Mammary epithelial cell (primary cell): Measurements from ENCODE around the gene KNG1.

Experiments
- EZH2 ChIP-seq: IDR thresholded peaks from 2 replicates; pipeline ENCODE4 v1.6.1; 2012; ENCODE audit warnings: low read length, inconsistent platforms, borderline replicate concordance
- TF ChIP-seq, protein P1 (sequence below), 2 donors: IDR thresholded peaks in 1 of 2; conservative IDR thresholded peaks in 1 of 2; 2 replicates each; pipeline ENCODE4 v1.5.1; 2011 to 2012; ENCODE audit warnings: inconsistent platforms in 2 of 2, low read length in 2 of 2, mild to moderate bottlenecking in 2 of 2, control low read depth in 1 of 2, low read depth in 1 of 2; ENCODE audit not compliant: insufficient read depth in 1 of 2; ENCODE audit errors: extremely low read depth in 1 of 2

DNA sequence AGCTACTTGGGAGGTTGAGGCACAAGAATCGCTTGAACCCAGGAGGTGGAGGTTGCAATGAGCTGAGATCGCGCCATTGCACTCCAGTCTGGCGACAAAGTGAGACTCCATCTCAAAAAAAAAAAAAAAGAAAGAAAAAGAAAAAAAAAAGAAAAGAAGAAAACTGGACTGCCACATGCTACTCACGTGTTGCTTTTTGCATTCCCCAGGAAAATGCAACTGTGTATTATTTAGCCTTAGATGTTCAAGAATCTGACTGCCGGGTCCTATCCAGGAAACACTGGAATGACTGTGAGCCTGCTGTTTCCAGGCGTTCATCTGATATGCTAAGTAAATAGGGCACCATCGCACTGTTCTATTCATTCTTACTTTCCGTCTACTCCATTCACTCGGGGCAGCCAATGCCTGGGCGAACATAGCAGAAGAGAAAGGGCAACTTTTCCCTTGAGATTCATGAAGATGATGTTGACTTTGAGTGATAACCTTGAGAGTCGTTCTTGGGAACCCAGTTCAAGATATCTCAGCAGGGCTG is 30.0 kb upstream of the KNG1 start:
- TF ChIP-seq, protein P1, sequence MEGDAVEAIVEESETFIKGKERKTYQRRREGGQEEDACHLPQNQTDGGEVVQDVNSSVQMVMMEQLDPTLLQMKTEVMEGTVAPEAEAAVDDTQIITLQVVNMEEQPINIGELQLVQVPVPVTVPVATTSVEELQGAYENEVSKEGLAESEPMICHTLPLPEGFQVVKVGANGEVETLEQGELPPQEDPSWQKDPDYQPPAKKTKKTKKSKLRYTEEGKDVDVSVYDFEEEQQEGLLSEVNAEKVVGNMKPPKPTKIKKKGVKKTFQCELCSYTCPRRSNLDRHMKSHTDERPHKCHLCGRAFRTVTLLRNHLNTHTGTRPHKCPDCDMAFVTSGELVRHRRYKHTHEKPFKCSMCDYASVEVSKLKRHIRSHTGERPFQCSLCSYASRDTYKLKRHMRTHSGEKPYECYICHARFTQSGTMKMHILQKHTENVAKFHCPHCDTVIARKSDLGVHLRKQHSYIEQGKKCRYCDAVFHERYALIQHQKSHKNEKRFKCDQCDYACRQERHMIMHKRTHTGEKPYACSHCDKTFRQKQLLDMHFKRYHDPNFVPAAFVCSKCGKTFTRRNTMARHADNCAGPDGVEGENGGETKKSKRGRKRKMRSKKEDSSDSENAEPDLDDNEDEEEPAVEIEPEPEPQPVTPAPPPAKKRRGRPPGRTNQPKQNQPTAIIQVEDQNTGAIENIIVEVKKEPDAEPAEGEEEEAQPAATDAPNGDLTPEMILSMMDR (conservative IDR thresholded peaks at IDR 0.05 in 1 of 2, IDR thresholded peaks at IDR 0.05 in 1 of 2; ENCODE audit: extremely low read depth in 1 of 2, insufficient read depth in 1 of 2, low read depth in 1 of 2, low read length in 2 of 2) = no peak
- TF ChIP-seq EZH2 = no peak
